ENCODE data around the gene PRDM1. TPM values are rescaled to one million over a fixed set of nuclear protein-coding genes. Genes with fewer than 3 reads are reported as not detected.

PRDM1 gene
- total and polyA plus RNA-seq, 8 donors: 5.5 to 11.1 (median 8.8) TPM

DNA sequence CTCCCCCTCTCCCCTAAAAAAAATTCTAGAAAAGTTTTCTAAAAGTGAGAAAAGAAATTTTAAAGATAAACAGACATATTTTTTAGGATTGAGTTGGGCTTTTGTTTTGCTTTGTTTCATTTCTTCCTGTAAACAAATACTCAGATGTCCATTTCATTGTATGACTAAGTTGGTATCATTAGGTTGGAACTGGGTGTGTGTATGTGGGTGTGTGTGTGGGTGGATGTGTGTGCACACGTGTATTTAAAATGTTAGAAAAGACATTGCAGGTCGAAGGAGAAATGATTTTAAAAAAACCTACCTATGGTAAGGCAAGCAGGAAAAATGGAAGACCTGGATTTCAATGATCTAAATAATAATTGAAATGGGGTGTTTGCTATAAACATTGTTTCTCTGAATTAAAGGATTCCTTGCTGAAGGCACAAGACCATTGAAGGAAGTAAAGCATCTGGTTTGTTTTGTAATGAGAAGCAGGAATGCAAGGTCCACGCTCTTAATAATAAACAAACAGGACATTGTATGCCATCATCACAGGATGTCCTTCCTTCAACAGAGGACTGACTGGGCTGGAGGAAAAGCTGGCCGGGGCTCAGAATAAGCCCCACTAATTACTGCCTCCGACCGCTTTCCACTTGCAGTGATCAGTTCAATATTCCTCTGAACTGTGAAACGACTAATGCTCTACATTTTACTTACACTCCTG lies 996 bp upstream of the PRDM1 start:
- no peak for ATAC-seq

DNA sequence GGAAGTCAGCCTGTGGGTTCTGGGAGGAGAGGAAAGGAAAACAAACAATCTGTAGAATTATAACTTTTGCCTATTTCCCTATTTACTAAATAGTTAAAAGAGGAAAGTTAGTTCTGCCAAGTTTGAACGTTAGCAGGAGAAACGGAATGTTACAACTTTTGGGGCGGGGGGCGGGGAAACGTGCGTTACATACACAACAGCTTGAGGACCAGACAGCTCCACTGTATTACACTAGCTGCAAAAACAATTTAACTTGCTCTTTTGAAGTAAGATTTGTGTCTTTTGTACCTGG lies 498 bp upstream of the PRDM1 start:
- Histone ChIP-seq H3K4me1 (peaks cover 0 to 66% of the 10 kb centered on the region in 2 donors), H3K9me3 (no peaks in the 10 kb centered on the region), H3K36me3 (no peaks in the 10 kb centered on the region), H3K4me3 (peak overlapping the region; percentile 37 to 51), H3K27ac (peak overlapping the region; percentile 69 to 87), H3K27me3 (peaks cover 0 to 50% of the 10 kb centered on the region in 2 donors)
- ATAC-seq (no peak), DNase-seq (no peak)
- TF ChIP-seq, protein P1, sequence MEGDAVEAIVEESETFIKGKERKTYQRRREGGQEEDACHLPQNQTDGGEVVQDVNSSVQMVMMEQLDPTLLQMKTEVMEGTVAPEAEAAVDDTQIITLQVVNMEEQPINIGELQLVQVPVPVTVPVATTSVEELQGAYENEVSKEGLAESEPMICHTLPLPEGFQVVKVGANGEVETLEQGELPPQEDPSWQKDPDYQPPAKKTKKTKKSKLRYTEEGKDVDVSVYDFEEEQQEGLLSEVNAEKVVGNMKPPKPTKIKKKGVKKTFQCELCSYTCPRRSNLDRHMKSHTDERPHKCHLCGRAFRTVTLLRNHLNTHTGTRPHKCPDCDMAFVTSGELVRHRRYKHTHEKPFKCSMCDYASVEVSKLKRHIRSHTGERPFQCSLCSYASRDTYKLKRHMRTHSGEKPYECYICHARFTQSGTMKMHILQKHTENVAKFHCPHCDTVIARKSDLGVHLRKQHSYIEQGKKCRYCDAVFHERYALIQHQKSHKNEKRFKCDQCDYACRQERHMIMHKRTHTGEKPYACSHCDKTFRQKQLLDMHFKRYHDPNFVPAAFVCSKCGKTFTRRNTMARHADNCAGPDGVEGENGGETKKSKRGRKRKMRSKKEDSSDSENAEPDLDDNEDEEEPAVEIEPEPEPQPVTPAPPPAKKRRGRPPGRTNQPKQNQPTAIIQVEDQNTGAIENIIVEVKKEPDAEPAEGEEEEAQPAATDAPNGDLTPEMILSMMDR (IDR thresholded peaks at IDR 0.05): no peak
- intact Hi-C loops (cut with DNase I): loop anchor here in 1 of 2 donors (10.0 kb wide), 1 partner anchor 91 kb away; no protein-coding TSS in a partner anchor

More for the DNA sequence above, 996 bp upstream of the PRDM1 start:
- intact Hi-C loops (cut with DNase I): loop anchor here in 1 of 2 donors (10.0 kb wide), 1 partner anchor 90 kb away; no protein-coding TSS in a partner anchor
- H3K9me3 ChIP-seq: no peaks in the 10 kb centered on the region
- peak overlapping the region in 1 of 2 donors; percentile 51 for H3K4me3 ChIP-seq
- peaks cover 0 to 62% of the 10 kb centered on the region in 2 donors for H3K4me1 ChIP-seq
- H3K36me3 ChIP-seq: no peaks in the 10 kb centered on the region
- H3K27ac ChIP-seq: peak overlapping the region; percentile 69 to 87
- H3K27me3 ChIP-seq: peaks cover 0 to 45% of the 10 kb centered on the region in 2 donors
- DNase-seq: no peak
- TF ChIP-seq, protein P1 (IDR thresholded peaks at IDR 0.05): no peak

DNA sequence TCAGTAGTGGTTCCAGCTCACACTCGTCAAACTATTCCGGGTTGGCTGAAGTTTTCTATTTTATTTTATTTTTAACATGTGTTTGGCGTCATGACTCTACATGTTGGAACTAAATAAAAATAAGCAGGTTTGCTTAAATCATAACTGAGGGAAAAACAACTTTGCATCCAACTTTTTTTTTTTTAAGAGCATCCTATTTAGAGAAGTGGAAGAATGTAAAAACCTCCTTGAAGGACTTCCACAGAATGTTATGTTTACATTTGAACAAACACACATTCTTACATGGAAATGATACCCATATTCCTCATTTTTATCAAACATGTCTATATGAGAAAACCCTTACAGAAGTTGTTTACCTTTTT lies 659 bp downstream of the PRDM1 start:
- Histone ChIP-seq H3K36me3 (no peaks in the 10 kb centered on the region), H3K27ac (peak overlapping the region; percentile 69 to 87), H3K4me1 (peaks cover 0 to 76% of the 10 kb centered on the region in 2 donors), H3K27me3 (peaks cover 0 to 55% of the 10 kb centered on the region in 2 donors), H3K4me3 (peak overlapping the region; percentile 37 to 51), H3K9me3 (no peaks in the 10 kb centered on the region)
- intact Hi-C loops (cut with DNase I): loop anchor here in 1 of 2 donors (10.0 kb wide), 1 partner anchor 92 kb away; no protein-coding TSS in a partner anchor
- TF ChIP-seq, protein P1 (IDR thresholded peaks at IDR 0.05): no peak
- DNase-seq (no peak), ATAC-seq (no peak)

DNA sequence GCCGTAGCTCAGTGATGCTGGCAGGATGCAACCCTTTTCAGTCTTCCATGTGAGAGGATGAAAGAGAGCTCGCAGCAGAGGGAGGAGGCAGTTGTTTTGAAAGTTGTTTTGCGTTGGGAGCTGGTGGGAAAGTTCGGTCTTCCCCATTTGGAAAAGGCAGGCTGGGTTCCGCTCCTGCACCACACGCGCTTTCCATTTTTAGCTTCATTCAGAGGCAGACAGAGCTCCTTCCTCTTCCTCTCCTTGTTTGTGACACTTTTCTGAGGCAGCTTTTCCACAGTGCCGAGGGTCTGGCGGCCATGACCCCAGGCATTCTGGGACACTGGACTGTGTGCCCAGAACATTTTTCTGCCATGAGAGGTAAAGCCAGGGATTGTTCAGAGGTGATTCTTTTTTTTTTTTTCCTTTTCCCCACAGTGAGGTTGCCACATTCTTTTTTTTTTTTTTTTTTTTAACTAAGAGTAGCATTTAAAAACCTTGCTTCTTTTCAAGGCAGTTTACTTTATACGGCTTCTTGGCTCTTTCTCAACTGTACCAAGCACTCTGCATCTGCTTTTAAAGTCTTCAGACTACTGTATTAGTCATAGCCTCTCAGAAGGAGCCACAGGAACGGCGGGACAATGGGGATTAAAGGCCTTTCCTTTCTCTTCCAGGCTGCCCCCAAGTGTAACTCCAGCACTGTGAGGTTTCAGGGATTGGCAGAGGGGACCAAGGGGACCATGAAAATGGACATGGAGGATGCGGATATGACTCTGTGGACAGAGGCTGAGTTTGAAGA lies 1.6 kb downstream of the PRDM1 start:
- ATAC-seq (peak; percentile 6), DNase-seq (peak in 1 of 4 donors; percentile 52)
- peak overlapping the region; percentile 37 to 51 for H3K4me3 ChIP-seq
- H3K36me3 ChIP-seq: no peaks in the 10 kb centered on the region
- H3K4me1 ChIP-seq: peaks cover 0 to 84% of the 10 kb centered on the region in 2 donors
- intact Hi-C loops (cut with DNase I): loop anchor here in 1 of 2 donors (10.0 kb wide), 1 partner anchor 93 kb away; no protein-coding TSS in a partner anchor
- TF ChIP-seq, protein P1 (IDR thresholded peaks at IDR 0.05): no peak
- H3K27me3 ChIP-seq: peaks cover 2 to 65% of the 10 kb centered on the region in 2 donors
- H3K9me3 ChIP-seq: no peaks in the 10 kb centered on the region
- H3K27ac ChIP-seq: peak overlapping the region; percentile 55 to 87

DNA sequence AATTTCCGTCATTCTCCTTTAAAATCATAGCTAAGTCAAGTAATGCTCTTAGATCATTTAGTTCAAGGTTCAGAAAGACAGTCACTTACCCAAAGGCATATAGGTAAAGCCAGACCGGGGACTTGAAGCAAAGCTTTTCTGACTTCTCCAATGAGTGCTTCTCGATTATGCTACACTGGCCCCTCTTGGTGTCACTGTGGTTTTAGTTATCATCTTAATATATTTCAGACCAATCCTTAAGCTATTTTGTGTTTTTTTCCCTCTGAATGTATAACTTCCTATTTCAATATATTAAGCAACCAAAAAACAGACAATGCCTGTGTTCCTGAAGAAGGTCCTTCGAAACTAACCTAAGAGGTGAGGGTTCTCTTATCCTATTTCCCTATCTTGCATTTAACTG lies 3.9 kb downstream of the PRDM1 start:
- peaks cover 8 to 65% of the 10 kb centered on the region in 2 donors for H3K27me3 ChIP-seq
- DNase-seq: no peak
- no peaks in the 10 kb centered on the region for H3K36me3 ChIP-seq
- H3K9me3 ChIP-seq: no peaks in the 10 kb centered on the region
- no peak for ATAC-seq
- peak overlapping the region in 1 of 2 donors; percentile 87 for H3K27ac ChIP-seq
- intact Hi-C loops (cut with DNase I): loop anchor here in 1 of 2 donors (10.0 kb wide), 1 partner anchor 605 kb away; no protein-coding TSS in a partner anchor
- peaks cover 0 to 79% of the 10 kb centered on the region in 2 donors for H3K4me1 ChIP-seq
- TF ChIP-seq, protein P1 (IDR thresholded peaks at IDR 0.05): no peak
- H3K4me3 ChIP-seq: peak overlapping the region in 1 of 2 donors; percentile 51

Data from left lung (tissue), 10 donors.